ENCODE measurements around the gene LONP2. TPM values are rescaled to one million over a fixed set of nuclear protein-coding genes. Genes with fewer than 3 reads are reported as not detected.

Gene LONP2
- total and polyA plus RNA-seq, 10 of the 15 experiments (the other 5 are each of a cell fraction or from before 2014, with no cell fraction given), result 8.3 to 48.0 (median 34.8) TPM

GRCh38 chr16:48284772-48285409 lies 40.8 kb downstream of the LONP2 start (continued):
- TF ChIP-seq SRF (IDR thresholded peaks at IDR 0.05; ENCODE audit: low read depth in 2 of 2, low read length in 2 of 2) (no peak), SIX5 (IDR thresholded peaks at IDR 0.05; ENCODE audit: low read depth, low read length, severe bottlenecking) (no peak), MYB (IDR thresholded peaks at IDR 0.05; ENCODE audit: borderline replicate concordance, low read depth, low read length) (no peak)

DNA sequence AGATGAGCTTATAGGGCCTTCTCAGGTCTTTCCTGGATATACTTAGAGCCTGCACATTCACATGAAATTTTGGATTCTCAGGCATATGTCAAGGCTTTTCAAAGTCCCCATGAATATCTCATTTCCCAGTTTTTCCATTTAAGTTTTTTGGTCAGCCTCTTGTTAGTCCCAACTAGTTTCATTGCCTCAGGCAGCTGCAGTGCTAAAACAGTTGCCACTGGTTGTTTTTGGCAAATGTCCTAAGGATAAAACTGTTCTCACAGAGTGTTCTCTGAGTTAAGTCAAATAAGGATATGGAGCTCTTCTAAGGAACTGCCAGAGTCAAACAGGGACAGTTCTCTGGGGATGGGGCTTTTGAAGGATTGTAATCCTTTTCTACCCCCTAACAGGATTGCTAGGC lies 43.1 kb downstream of the LONP2 start:
- no peak for FAIRE-seq
- ChIA-PET POLR2A (no interaction called here), SMC1A (ENCODE audit: uncharacterized antibody, unreplicated experiment) (no interaction called here), CTCF (interaction anchor here (0.5 to 1.1 kb wide), 3 partner anchors 25 to 342 kb away, joined by 3 read pairs; no protein-coding TSS in a partner anchor), RAD21 (ENCODE audit: unreplicated experiment) (no interaction called here)
- in situ Hi-C loops (cut with MboI), result no loop called here
- BruUV-seq (replicated peaks), result no TSS peak
- peaks cover 9 to 15% of the 10 kb centered on the region in 2 experiments for H3K36me3 ChIP-seq (ENCODE audit: control insufficient read depth in 2 of 2, insufficient read depth in 2 of 2, low read length in 1 of 2)
- H3K27ac ChIP-seq (ENCODE audit: control insufficient read depth, insufficient read depth), result no peak overlapping the region
- intact Hi-C loops (cut with micrococcal nuclease; ENCODE audit: unreplicated experiment), result loop anchor here (5.0 kb wide), 1 partner anchor 240 kb away; no protein-coding TSS in a partner anchor
- TF ChIP-seq SUPT20H (IDR thresholded peaks at IDR 0.05; ENCODE audit: borderline replicate concordance, control insufficient read depth, low read depth, low read length), result no peak
- TF ChIP-seq RUNX3 (IDR thresholded peaks at IDR 0.05; ENCODE audit: low read length), result no peak
- no peak for TF ChIP-seq MXI1 (IDR thresholded peaks at IDR 0.05; ENCODE audit: low read depth, low read length)
- TF ChIP-seq, protein P1, sequence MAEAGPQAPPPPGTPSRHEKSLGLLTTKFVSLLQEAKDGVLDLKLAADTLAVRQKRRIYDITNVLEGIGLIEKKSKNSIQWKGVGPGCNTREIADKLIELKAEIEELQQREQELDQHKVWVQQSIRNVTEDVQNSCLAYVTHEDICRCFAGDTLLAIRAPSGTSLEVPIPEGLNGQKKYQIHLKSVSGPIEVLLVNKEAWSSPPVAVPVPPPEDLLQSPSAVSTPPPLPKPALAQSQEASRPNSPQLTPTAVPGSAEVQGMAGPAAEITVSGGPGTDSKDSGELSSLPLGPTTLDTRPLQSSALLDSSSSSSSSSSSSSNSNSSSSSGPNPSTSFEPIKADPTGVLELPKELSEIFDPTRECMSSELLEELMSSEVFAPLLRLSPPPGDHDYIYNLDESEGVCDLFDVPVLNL (IDR thresholded peaks at IDR 0.05; ENCODE audit: low read depth, low read length), result no peak
- no peak for TF ChIP-seq SPI1 (IDR thresholded peaks at IDR 0.05; ENCODE audit: borderline replicate concordance, insufficient read depth, low read depth, low read length)
- TF ChIP-seq CBFB (IDR thresholded peaks at IDR 0.05; ENCODE audit: low read depth), result no peak
- TF ChIP-seq CREB1 (IDR thresholded peaks at IDR 0.05; ENCODE audit: low read depth), result no peak
- no peak for TF ChIP-seq TCF7 (IDR thresholded peaks at IDR 0.05; ENCODE audit: borderline replicate concordance)
- no peak for TF ChIP-seq ZNF622 (IDR thresholded peaks at IDR 0.05)
- no peak for TF ChIP-seq NBN (IDR thresholded peaks at IDR 0.05)
- TF ChIP-seq, protein P2, sequence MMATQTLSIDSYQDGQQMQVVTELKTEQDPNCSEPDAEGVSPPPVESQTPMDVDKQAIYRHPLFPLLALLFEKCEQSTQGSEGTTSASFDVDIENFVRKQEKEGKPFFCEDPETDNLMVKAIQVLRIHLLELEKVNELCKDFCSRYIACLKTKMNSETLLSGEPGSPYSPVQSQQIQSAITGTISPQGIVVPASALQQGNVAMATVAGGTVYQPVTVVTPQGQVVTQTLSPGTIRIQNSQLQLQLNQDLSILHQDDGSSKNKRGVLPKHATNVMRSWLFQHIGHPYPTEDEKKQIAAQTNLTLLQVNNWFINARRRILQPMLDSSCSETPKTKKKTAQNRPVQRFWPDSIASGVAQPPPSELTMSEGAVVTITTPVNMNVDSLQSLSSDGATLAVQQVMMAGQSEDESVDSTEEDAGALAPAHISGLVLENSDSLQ (IDR thresholded peaks at IDR 0.05), result no peak
- TF ChIP-seq IKZF2 (IDR thresholded peaks at IDR 0.05), result no peak
- TF ChIP-seq MYB (IDR thresholded peaks at IDR 0.05; ENCODE audit: borderline replicate concordance, low read depth, low read length), result no peak
- TF ChIP-seq ZBTB11 (CRISPR knock-in tag; IDR thresholded peaks at IDR 0.05), result no peak
- TF ChIP-seq LARP7 (IDR thresholded peaks at IDR 0.05), result no peak
- no peak for TF ChIP-seq RBBP5 (conservative IDR thresholded peaks at IDR 0.05)
- no peaks in the 10 kb centered on the region for H3K4me1 ChIP-seq (ENCODE audit: control insufficient read depth, insufficient read depth, low read length)
- no peak for DNase-seq (ENCODE audit: low read depth, low spot score)
- no peak overlapping the region for H3K4me3 ChIP-seq
- no peak overlapping the region for H2AFZ ChIP-seq (ENCODE audit: control insufficient read depth, low read depth, low read length)
- no peaks in the 10 kb centered on the region for H4K20me1 ChIP-seq (ENCODE audit: control insufficient read depth, insufficient read depth)
- no peak overlapping the region for H3K9ac ChIP-seq (ENCODE audit: control insufficient read depth, insufficient read depth, low read length)
- no peak overlapping the region for H3K4me2 ChIP-seq (ENCODE audit: control insufficient read depth, insufficient read depth)
- H3K27me3 ChIP-seq (replicated peaks in 1 of 2; ENCODE audit: control insufficient read depth in 2 of 2, insufficient read depth in 2 of 2, low read length in 1 of 2), result no peaks in the 10 kb centered on the region
- peaks cover 13% of the 10 kb centered on the region for H3K9me3 ChIP-seq (replicated peaks; ENCODE audit: control insufficient read depth, insufficient read depth, low read length)
- ATAC-seq, result no peak
- H3K79me2 ChIP-seq (ENCODE audit: control insufficient read depth, insufficient read depth, low read length), result no peaks in the 10 kb centered on the region
